GM21528 (cell line): ENCODE results near the gene IQCH.
"Not testable (repeated sequence)": the region's sequence is repeated elsewhere in the genome, so short reads cannot be mapped to it uniquely, and the experiment has no call there.

Experiments
- ATAC-seq: cut with Tn5 transposase; IDR thresholded peaks from one replicate; pipeline ENCODE4 v1.9.1; 2021; ENCODE audit warnings: mild to moderate bottlenecking, moderate library complexity; ENCODE audit not compliant: unreplicated experiment, low FRiP score

IQCH gene

DNA sequence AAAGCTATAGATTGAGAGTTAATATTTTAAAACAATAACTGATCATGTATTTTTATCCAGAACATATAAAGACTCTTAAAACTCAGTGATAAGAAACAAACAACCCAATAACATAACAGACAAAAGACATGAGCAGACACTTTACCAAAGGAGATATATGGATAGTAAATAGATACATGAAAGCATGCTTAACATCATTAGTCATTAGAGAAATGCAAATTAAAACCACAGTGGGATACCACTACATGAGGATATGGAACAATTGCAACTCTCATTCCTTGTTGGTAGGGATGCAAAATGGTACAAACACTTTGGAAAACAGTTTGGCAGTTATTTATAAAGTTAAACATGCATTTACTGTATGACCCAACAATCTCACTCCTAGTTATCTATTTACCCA is 95.0 kb downstream of the IQCH start:
- no peak for ATAC-seq

DNA sequence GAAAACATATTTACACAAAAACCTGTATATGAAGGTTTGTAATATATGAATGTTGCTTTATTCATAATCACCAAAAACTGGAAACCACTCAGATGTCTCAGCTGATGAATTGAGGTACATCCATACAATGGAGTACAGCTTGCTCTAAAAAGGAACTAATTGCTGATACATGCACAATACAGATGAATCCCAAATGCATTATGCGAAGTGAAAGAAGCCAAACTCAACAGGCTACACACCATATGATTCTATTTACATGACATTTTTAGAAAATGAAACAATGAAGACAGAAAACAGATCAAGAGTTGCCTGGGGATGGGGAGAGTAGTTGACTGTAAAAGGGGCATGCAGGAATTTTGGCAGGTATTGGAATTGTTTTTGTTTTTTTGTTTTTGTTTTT is 95.5 kb downstream of the IQCH start:
- no peak for ATAC-seq

DNA sequence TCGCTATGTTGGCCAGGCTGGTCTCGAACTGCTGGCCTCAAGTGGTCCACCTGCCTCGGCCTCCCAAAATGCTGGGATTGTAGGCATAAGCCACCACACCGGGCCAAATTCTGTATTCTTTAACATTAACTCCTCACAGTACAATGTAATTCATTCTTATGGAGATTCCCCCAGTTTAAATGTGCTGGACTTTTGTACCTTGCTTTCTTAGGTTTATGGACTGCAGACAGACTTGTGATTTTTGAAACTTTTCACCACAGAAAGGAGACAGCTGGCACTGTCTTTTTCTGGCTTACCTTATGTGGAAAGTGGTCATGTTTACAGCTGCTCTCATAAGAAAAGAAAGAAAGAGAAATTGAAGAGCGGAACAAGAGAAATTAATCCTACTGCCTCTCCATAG is 103.8 kb downstream of the IQCH start:
- no peak for ATAC-seq

DNA sequence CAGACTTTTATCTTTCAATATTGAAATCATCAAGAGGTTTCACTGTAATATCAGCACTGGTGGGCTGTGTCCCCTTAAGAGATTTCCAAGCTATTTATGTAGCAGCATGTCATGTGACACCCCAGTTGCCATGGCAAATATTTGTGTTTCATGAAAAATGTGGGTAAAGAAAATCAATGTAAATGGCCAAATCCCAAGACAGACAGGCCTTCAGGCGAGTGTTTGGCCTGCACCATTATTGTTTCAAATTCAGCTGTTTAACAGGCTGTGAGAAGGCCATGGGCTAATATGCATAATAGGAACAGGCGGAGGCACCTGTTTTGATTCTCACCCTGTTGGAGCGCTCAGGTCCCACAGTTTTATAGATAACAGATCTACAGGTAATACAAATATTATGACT is 104.2 kb downstream of the IQCH start:
- ATAC-seq = no peak

DNA sequence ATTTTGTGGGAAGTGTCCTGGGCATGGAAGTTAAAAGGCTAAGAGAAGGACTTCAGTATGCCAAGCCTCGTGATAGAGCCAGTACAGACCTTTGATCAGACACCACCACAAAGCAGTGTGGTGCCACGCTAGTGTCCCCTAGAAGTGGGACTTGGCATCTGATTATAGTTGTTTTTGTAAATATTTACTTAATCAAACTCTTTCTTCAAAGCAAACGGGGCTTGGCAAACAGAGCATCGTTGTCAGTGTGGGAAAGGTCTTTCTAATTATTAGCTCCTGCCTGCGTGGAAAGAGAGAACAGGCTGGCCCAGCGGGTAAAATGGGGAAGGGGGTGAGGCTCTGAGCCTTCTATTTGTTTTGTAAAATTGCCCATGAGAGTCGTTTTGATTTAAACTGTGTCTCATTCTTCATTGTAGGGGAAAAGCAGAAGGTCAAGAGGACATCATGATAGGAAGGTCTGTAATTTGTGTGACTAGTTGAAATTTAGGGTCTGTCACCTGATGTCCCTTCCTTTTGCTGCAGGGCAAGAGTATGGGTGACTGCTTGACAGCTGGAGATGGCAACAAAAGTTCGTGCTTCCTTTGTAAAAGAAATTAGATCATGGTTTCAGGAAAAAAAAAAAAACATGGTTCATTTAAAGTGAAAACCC is 105.0 kb downstream of the IQCH start:
- no peak for ATAC-seq

DNA sequence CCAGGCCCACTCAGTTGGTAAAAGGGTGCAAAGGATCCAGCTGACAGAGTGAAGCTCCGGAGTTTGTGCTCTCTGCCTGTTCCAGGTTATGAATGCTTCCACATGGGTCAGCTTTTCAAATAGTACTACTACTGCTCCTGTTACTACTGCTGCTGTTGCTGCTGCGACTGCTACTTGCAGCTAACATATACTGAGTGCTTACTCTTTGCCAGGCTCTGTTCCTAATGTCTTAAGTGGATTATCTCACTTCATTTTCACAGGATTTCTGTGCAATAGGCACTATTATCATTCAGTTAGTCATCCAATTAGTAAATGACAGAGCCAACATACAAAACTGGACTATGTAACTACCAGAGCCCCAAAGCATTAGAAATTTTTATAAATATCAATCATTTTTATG is 106.5 kb downstream of the IQCH start:
- ATAC-seq = no peak

DNA sequence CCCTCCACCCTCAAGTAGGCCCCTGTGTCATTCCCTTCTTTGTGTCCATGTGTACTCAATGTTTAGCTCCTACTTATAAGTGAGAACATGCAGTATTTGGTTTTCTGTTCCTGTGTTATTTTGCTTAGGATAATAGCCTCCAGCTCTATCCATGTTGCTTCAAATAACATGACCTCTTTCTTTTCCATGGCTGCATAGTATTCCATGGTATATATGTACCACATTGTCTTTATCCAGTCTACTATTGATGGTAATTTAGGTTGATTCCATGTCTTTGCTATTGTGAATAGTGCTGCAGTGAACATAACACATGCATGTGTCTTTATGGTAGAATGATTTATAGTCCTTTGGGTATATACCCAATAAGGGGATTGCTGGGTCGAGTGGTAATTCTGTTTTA is 109.1 kb downstream of the IQCH start:
- ATAC-seq = not testable (repeated sequence)

DNA sequence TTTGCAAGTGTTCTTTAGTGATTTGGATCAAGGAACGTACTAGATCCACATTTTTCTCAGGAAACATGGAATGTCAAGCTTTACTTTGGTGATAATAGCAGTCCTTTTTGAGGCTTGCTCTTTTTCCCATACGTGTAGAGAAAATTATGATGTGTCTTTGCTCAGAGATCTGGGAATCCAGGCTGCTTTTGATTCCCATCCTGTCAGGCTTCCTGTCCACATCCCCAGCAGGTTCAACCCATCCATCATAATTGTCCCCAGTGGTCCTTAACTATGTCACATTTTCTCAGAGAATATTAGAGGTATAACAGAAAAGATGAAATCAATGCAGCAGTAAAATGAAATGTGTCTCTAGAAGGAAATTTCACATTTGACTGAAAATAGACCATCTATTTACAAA is 111.4 kb downstream of the IQCH start:
- no peak for ATAC-seq

DNA sequence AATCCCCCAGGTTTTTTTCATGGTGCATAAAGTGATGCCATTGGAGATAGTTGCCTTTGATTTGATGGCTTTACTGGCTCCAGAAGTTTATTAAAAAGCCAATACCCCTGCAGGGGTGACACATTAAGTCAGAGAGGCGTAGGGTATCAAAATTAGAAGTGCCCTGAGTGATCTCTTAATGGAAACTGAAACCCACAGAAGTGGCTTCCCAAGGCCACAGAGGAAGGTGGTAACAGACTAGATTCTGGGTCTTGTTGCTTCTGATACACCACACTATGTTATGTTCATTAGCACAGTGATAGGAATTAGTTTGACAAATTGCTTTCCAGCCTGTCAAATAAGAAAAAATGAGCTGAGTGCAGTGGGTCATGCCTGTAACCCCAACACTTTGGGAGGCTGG is 112.3 kb downstream of the IQCH start:
- no peak for ATAC-seq

DNA sequence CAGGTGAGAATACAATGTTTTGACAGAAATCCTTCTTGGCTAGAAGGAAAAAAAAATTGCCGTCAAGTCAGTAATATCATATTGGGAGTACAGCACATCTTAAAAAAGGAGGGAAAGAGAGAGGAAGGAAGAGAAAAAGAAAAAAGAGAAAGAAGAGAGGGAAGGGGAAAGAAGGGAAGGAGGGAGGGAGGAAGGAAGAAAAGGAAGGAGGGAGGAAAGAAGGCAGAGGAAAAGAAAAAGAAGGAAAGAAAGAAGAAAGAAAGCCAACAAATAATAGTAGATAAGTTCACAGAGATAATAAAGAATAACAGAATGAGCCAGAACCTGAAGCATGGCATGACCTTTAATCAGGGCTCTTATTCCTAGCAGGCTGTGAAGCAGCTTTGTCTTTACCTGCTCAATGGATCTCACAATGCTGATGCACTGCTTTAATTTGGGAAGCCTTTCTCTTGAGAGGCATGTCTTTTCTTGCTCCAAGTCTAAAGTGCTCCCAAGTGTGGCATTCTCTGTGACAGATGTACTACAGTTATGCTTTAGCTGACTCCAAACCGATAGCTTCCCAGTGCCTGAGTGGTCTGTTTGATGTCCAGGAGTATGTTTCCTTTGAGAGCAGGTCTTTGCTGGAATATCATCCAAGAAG is 114.9 kb downstream of the IQCH start:
- ATAC-seq = no peak

DNA sequence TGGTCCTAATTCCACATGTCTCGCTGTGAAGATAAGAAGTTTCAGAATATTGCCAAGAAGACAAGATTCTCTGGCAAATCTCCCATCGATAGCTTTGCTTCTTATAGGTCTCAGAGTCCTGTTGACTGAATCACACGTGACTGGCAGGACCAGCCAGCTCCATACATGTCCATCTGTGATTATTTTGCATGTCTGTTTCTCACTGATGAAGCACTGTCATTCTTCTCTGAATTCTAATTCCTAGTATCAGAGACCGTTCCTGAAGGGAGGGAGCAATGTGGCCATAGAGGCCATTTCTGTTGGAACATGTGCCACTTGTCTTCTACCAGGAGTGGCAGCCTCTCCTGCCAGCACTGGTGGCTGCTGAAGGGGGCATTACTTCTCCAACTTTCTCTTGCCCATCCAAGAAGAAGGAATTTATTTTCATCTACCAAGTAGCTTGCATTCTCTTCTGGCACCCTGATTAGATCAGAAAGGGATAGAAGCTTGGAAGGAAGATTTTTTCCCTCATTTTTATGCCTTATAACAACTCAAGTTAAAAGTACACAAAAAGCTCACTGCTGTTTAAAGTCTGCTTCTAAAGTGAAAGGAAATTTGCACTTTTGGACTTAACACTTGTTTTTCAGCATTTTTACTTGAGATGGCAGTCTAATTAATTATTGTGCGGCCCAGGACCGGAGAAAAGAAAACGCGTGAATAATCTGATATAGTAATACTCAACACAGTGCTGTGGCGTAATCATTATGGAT is 115.8 kb downstream of the IQCH start:
- ATAC-seq = no peak

DNA sequence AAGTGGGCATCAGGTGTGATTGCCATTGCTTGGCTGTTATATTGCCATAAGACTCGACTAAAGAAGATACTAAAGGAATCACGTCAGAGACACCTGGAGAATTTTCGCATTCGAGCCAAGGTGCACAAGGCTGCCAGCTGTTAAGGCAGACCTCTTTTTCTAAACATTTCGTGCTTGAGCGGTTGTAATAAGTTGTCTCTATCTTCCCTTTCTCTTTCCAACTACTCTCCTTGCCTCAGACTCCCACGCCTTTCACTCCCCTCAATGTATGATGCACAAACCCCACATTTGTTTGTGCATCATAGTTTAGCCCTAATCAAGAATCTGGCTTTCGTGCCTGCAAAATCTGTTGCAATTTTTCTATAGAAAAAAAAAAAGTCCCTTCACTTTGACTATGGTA is 118.0 kb downstream of the IQCH start:
- no peak for ATAC-seq

DNA sequence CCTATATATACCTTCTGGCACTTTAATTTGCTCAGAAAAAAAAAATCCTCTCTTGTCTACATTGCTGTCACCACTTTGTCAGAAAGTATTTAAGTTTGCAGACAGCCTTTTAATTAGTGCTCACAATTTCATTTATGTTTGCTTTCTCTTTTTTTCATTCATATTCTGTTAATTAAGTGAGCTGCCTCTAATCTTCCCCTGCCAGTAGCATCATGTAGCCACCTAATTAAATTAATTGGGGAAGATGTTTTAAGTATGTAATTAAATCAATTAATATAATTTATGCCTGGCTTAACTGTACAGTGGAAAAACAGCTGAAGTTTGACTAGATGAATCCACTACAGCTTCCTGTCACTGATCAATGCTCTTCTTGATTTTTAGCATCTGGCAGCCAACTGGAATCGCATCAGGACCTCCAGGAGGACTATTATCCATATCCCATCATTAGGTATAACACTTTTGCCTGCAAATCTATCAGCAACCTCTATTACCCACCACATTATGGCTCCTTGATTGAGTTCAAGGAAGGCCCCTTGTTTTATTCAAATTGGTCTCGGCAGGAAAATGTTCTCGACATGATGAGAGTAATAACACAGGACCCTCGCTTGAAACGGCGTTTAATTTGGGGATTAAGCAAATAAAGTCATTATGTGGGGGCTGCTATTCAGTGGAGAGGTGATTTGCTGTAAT is 118.5 kb downstream of the IQCH start:
- ATAC-seq = no peak

DNA sequence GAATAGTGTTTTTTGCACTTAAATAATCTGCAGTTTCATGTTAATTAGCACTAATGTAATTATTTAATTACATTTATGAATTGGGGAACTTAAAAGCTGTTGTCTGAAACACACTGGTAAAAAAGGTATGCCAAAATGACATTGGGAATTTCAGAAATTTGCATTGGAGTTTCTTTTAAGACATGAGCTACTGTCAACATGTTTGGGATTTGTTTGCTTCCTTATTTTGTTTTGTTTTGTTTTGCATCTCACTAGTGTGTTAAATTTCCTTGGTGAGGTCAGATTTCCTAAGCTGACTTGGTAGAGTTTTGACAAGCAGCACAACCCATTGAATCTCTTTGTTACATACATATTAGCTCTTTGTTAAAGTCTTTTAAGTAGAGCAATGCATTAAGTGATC is 119.4 kb downstream of the IQCH start:
- no peak for ATAC-seq

DNA sequence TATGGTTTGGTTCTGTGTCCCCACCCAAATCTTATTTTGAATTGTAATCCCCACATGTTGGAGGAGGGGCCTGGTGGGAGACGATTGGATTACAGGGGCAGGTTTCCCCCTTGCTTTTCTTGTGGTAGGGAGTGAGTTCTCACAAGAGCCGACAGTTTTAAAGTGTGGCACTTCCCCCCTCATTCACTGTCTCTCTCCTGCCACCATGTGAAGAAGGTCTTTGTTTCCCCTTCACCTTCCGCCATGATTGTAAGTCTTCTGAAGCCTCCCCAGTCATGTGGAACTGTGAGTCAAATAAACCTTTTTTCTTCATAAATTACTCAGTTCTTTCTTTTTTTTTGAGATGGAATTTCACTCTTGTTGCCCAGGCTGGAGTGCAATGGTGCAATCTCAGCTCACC is 124.9 kb downstream of the IQCH start:
- no peak for ATAC-seq

DNA sequence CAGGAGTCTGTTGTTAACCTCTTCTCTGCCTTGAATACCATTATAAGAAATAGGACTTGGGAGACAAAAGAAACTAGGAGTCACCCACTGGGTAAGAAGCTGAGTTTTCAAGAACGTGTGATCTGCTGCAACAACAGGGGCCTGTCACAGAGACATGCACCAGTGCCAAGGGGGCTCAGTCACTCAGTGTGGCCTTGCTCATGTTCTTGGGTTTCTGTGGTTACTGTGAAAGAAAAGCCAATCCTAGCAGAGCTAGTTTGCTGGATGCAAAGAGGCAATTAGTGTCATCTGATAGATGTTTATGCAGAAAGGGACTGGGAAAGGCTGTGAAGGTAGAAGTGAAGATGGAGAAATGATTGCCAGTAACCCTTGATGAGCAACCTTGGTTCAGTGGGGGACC is 126.3 kb downstream of the IQCH start:
- ATAC-seq = no peak

DNA sequence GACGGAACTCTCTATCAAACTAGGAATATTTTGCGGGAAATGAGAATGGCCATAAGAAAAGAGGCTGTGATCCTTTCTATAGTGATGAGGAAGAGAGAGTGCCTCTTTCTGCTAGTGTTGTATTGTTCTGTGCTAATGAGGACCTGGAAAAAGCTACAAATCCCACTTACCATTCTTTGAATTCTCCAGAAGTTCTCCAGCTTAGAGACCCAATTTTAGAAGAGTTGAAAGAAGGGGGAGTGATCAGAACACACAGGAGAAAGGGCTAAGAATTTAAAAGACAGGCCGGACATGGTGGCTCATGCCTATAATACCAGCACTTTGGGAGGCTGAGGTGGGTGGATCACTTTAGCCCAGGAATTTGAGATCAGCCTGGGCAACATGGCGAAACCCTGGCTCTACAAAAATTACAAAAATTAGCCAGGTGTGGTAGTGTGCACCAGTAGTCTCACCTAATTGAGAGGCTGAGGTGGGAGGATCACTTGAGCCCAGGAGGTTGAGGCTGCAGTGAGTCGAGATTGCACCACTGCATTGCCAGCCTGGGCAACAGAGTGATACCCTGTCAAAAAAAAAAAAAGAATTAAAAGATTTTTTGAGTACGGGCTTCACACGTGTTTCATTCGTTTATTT is 126.9 kb downstream of the IQCH start:
- ATAC-seq = no peak

DNA sequence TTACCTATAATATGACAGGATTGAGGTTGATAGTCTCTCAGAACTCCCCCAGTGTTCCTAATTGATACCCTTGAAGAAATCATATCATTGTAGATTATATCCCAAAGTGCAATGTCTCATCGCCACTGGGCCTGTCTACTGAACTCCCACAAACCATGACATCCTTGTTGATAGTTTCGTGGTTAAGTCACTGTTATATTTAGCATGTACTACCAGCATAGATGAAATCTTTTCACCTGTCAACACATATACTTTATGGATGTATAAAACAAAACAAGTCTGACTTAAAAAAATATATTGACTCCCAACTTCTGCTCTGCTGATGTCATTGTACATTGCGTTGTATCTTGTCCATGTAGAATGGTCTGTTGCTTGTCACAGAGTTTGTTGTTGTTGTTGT is 128.1 kb downstream of the IQCH start:
- no peak for ATAC-seq

DNA sequence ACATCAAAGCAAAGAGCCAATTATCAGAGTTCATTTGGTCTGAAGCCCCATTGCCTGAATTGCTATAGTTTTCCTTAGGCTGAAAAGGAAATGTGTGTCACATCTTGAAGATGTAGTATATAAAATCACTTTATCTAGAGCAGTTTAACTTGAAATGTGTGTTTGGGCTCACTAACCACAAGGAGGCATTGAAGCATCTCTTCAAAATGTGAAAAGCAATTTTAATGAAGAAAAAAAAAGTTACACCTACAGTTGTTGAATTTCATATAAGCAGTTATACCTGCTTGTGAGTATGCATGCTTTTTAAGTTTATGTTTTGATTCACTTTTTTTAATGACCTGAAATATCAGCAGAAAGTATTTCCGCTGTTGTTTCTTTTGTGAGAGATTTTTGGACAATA is 129.3 kb downstream of the IQCH start:
- ATAC-seq = no peak

DNA sequence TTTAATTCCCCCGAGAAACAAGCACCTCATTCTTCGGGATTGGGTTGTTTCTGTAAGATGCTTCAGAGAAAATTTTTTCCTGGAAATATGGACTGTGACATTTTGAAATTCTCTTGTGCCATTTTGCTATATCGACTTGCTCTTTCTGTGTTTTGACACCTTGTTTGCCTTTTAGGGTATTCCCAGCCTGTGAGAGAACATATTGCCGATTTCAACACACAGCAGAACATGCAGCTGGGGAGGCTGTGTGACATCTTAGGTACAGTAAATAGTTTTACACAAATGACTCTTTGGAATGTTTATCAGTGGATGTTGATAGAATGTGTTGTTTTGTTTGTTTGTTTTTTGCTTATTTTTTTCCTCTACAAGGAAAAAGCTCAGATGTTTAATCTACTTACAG is 130.2 kb downstream of the IQCH start:
- ATAC-seq = no peak

DNA sequence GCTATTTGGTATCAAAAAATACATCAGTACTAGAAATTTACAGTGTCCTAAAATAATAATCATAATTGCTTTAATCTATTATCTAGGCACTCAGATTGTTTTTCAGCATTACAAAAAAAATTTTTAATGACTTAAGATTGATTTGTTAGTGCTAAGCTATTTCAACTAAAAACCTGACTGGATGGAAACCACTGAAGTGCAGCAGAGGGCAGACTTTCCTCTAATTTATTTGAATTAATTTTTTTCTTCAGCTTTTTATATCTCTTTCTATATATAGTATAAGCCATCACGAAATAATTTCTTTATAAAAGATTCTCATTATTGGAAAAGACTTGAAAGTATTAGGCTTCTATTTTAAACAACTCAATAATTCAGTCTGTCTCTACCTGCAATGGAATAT is 131.4 kb downstream of the IQCH start:
- ATAC-seq = no peak
